Mucosa of descending colon (tissue), 3 donors: ENCODE data around the gene SLC26A4. TPM values are rescaled to one million over a fixed set of nuclear protein-coding genes. Genes with fewer than 3 reads are reported as not detected.

Experiments
- ATAC-seq: fragments of 200-7000 bp; cut with Tn5 transposase; one replicate; pipeline ENCODE4 v1.9.1; 2020; ENCODE audit warnings: mild to moderate bottlenecking, moderate library complexity
- DNase-seq, 3 donors: peaks; one replicate each; pipeline ENCODE4 v3.0.0-alpha.2; 2020
- H3K36me3 ChIP-seq: fragments of 200-600 bp; one replicate; pipeline ENCODE4 v1.8.0; 2021; ENCODE audit warnings: low read depth, mild to moderate bottlenecking
- H3K4me1 ChIP-seq: fragments of 200-600 bp; one replicate; pipeline ENCODE4 v1.8.0; 2021; ENCODE audit warnings: low read depth, mild to moderate bottlenecking
- H3K4me3 ChIP-seq: fragments of 200-600 bp; one replicate; pipeline ENCODE4 v1.8.0; 2021; ENCODE audit warnings: mild to moderate bottlenecking
- H3K9me3 ChIP-seq: fragments of 200-600 bp; one replicate; pipeline ENCODE4 v1.8.0; 2021; ENCODE audit warnings: mild to moderate bottlenecking
- intact Hi-C, 2 donors: fragments of 100-400 bp; cut with DNase I in 1 of 2; cut with micrococcal nuclease in 1 of 2; formaldehyde crosslinking; loops; one replicate each; pipeline versions ENCODE4 v1.11.0 to v1.11.1; 2022; cut with DNase I, micrococcal nuclease
- total RNA-seq, 3 donors: library from RNA; stranded (reverse); fragmentation: NEBNext Ultra II Directional in 2 of 3; extraction: Animal tissue kit (Norgen Biotek cat#: 25700) in 2 of 3; gene quantifications; one replicate each; pipeline versions ENCODE4 v1.2.1 to v1.2.4, GENCODE V29; 2021 to 2023
- TF ChIP-seq, protein P1 (sequence below): fragments of 200-600 bp; IDR thresholded peaks from one replicate; pipeline ENCODE4 v1.8.0; 2022; ENCODE audit warnings: antibody characterized with exemption, mild to moderate bottlenecking
- donor health status: DM: no; HTN: no; CAD: no; lungs with moderate emphysema.
- donor health status: DM: no; HTN: no; CAD: no.
- donor health status: DM: no; HTN: yes; CAD: no.

SLC26A4 gene
- total RNA-seq, 3 donors from 2014 or later, result 0.48 to 1.4 (median 0.57) TPM

DNA sequence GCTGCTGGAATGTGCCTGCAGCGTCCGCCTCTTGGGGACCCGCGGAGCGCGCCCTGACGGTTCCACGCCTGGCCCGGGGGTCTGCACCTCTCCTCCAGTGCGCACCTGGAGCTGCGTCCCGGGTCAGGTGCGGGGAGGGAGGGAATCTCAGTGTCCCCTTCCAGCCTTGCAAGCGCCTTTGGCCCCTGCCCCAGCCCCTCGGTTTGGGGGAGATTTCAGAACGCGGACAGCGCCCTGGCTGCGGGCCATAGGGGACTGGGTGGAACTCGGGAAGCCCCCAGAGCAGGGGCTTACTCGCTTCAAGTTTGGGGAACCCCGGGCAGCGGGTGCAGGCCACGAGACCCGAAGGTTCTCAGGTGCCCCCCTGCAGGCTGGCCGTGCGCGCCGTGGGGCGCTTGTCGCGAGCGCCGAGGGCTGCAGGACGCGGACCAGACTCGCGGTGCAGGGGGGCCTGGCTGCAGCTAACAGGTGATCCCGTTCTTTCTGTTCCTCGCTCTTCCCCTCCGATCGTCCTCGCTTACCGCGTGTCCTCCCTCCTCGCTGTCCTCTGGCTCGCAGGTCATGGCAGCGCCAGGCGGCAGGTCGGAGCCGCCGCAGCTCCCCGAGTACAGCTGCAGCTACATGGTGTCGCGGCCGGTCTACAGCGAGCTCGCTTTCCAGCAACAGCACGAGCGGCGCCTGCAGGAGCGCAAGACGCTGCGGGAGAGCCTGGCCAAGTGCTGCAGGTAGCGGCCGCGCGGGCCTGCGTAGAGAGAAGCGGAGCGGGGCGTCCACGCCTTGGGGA, 645 bp downstream of the SLC26A4 start:
- H3K4me3 ChIP-seq, result no peak overlapping the region
- peak; percentile 67 to 73 (median 70) for DNase-seq
- no peaks in the 10 kb centered on the region for H3K36me3 ChIP-seq
- peak; percentile 94 for ATAC-seq
- TF ChIP-seq, protein P1, sequence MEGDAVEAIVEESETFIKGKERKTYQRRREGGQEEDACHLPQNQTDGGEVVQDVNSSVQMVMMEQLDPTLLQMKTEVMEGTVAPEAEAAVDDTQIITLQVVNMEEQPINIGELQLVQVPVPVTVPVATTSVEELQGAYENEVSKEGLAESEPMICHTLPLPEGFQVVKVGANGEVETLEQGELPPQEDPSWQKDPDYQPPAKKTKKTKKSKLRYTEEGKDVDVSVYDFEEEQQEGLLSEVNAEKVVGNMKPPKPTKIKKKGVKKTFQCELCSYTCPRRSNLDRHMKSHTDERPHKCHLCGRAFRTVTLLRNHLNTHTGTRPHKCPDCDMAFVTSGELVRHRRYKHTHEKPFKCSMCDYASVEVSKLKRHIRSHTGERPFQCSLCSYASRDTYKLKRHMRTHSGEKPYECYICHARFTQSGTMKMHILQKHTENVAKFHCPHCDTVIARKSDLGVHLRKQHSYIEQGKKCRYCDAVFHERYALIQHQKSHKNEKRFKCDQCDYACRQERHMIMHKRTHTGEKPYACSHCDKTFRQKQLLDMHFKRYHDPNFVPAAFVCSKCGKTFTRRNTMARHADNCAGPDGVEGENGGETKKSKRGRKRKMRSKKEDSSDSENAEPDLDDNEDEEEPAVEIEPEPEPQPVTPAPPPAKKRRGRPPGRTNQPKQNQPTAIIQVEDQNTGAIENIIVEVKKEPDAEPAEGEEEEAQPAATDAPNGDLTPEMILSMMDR, result no peak
- intact Hi-C loops, result no loop called here
- H3K9me3 ChIP-seq, result no peaks in the 10 kb centered on the region
- H3K4me1 ChIP-seq, result peaks cover 13% of the 10 kb centered on the region

DNA sequence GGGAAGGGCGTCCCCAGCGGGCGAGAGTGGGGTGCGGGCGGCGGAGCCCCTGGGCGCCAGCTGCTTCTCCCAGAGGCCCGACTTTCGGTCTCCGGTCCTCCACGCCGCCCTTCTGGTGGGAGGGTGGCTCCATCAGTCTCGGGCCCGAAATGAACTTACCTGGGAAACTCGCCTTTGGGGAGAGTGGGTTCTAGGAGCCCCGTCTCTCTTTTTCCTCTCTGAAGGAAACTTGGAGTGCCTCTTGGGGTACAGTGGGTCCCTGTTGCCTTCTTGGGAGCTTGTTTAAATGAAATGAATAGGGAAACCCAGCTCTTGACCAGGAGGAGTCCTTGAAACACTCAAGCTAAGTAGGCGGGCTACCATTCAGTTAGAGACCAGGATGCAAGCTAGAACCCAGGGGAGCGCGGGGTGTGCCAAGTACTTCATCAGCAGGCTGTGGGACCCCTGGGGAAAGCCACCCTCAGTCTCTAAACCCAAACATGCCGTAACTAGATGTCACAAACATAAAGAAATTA, 1.3 kb downstream of the SLC26A4 start:
- H3K4me3 ChIP-seq, result no peak overlapping the region
- H3K4me1 ChIP-seq, result peaks cover 13% of the 10 kb centered on the region
- intact Hi-C loops, result no loop called here
- H3K36me3 ChIP-seq, result no peaks in the 10 kb centered on the region
- ATAC-seq (no peak), DNase-seq (no peak)
- H3K9me3 ChIP-seq, result no peaks in the 10 kb centered on the region
- TF ChIP-seq, protein P1, result no peak

DNA sequence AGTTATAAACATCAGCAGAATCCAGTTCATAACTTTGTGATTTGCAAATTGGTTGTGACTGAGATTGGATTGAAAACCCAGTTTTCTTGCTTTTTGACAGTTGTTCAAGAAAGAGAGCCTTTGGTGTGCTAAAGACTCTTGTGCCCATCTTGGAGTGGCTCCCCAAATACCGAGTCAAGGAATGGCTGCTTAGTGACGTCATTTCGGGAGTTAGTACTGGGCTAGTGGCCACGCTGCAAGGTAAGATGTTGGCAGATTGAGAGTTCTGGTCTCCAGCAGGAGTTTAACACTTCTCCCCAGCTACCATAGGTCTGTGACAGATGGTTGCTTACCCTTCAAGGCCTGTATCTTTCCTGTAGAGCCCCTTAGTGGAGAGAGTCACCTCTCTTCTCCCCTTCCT, 2.6 kb downstream of the SLC26A4 start:
- no peak for DNase-seq

DNA sequence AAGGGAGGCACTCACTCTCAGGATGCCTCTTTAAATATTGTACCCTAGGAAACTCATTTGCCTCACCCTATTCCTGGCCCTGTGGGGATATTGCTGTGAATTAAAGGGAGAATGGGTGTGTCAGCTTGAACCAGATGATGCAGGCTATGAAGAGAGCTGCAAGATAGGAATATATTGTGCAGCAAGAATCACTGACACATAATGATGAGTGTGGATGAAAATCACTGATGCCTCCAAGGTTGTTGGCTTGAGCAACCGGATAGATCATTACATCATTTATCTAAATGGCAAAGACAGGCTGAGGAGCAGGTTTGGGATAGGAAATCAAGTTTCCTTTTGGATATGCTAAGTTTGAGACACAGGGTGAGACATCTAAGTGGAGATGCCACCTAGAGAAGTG, 6.2 kb downstream of the SLC26A4 start:
- TF ChIP-seq, protein P1, result no peak
- no peaks in the 10 kb centered on the region for H3K36me3 ChIP-seq
- no peak for DNase-seq
- intact Hi-C loops, result no loop called here
- no peak for ATAC-seq
- H3K4me3 ChIP-seq, result no peak overlapping the region
- H3K4me1 ChIP-seq, result peaks cover under 1% of the 10 kb centered on the region
- H3K9me3 ChIP-seq, result no peaks in the 10 kb centered on the region

More for the DNA sequence above, 2.6 kb downstream of the SLC26A4 start:
- Histone ChIP-seq H3K4me1 (peaks cover 13% of the 10 kb centered on the region), H3K9me3 (no peaks in the 10 kb centered on the region), H3K36me3 (no peaks in the 10 kb centered on the region), H3K4me3 (no peak overlapping the region)
- ATAC-seq, result no peak
- intact Hi-C loops, result no loop called here
- TF ChIP-seq, protein P1, result no peak

DNA sequence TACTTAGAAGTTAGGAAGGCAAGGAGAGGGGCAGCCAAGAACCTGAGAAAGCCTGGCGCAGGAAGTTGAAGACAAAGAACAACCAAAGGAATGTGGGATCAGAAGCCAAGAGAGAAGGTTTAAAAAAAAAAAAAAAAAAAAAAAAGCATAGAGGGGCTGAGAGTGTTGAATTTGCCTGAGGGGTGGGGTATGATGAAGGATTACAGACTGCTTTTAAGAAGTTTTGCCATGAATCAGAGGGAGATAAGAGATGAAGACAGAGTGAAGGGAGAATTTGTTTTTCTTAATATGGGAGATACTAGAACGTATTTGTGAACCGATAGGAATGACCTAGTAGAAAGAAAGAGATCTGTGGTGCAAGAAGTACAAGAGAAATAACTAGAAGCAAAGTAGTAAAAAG, 6.7 kb downstream of the SLC26A4 start:
- TF ChIP-seq, protein P1, result no peak
- ATAC-seq, result no peak
- Histone ChIP-seq H3K4me1 (no peaks in the 10 kb centered on the region), H3K4me3 (no peak overlapping the region), H3K9me3 (no peaks in the 10 kb centered on the region), H3K36me3 (no peaks in the 10 kb centered on the region)
- intact Hi-C loops, result no loop called here
- no peak for DNase-seq
